ENCODE measurements around the gene CDC42SE2. TPM values are rescaled to one million over a fixed set of nuclear protein-coding genes. Genes with fewer than 3 reads are reported as not detected.
"Not testable (repeated sequence)": the region's sequence is repeated elsewhere in the genome, so short reads cannot be mapped to it uniquely, and the experiment has no call there.

Gene CDC42SE2
- total RNA-seq, 2 experiments from 2014 or later = 54.2 to 66.8 TPM

DNA sequence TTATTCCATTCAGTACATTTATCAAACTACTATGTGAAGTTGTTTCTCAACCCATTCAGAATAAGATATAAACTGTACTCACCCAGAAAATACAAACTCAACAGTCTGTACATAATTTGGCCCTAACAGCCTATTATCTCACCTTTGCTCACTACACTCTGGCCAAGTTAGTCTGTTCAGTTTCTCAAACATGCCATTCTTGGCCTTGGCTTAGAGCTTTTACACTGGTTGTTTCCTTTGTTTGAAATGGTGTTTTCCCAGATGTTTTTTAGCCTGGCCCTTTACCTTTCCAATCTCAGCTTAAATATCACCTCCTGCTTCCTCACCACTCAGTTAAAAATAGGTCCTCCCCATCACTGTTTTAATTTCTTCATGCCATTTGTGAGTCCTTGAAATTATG is 13.6 kb downstream of the CDC42SE2 start:
- no peak for DNase-seq (ENCODE audit: low spot score)
- no peak overlapping the region for H2AFZ ChIP-seq (ENCODE audit: low read length)
- ChIA-PET POLR2A (interaction anchor here (1.2 to 6.8 kb wide), 3 partner anchors 11 to 105 kb away, joined by 4 to 63 read pairs (median 5); partner anchors contain the start of gene CDC42SE2), CTCF (ENCODE audit: unreplicated experiment) (interaction anchor here (1.4 kb wide), 1 partner anchor 12 kb away, joined by 3 read pairs; no protein-coding TSS in a partner anchor)
- TF ChIP-seq, protein P1, sequence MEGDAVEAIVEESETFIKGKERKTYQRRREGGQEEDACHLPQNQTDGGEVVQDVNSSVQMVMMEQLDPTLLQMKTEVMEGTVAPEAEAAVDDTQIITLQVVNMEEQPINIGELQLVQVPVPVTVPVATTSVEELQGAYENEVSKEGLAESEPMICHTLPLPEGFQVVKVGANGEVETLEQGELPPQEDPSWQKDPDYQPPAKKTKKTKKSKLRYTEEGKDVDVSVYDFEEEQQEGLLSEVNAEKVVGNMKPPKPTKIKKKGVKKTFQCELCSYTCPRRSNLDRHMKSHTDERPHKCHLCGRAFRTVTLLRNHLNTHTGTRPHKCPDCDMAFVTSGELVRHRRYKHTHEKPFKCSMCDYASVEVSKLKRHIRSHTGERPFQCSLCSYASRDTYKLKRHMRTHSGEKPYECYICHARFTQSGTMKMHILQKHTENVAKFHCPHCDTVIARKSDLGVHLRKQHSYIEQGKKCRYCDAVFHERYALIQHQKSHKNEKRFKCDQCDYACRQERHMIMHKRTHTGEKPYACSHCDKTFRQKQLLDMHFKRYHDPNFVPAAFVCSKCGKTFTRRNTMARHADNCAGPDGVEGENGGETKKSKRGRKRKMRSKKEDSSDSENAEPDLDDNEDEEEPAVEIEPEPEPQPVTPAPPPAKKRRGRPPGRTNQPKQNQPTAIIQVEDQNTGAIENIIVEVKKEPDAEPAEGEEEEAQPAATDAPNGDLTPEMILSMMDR (conservative IDR thresholded peaks at IDR 0.05; ENCODE audit: low read length) = no peak
- TF ChIP-seq EZH2phosphoT487 (IDR thresholded peaks at IDR 0.05; ENCODE audit: borderline replicate concordance, low read depth, low read length) = no peak
- intact Hi-C loops (cut with micrococcal nuclease; ENCODE audit: unreplicated experiment) = loop anchor here (5.0 kb wide), 1 partner anchor 355 kb away; no protein-coding TSS in a partner anchor
- H3K4me1 ChIP-seq (ENCODE audit: insufficient read depth, low read length, poor library complexity, severe bottlenecking) = peaks cover 71% of the 10 kb centered on the region
- H3K36me3 ChIP-seq (ENCODE audit: insufficient read depth, low read length) = peaks cover 53% of the 10 kb centered on the region
- H3K4me2 ChIP-seq (ENCODE audit: low read length) = no peak overlapping the region
- H3K4me3 ChIP-seq (ENCODE audit: low read depth, low read length, poor library complexity, severe bottlenecking) = no peak overlapping the region
- H3K9me2 ChIP-seq (ENCODE audit: insufficient read depth, low read length) = no peaks in the 10 kb centered on the region
- no TSS peak for BruUV-seq (replicated peaks)
- peaks cover 97% of the 10 kb centered on the region for H3K79me2 ChIP-seq (ENCODE audit: insufficient read depth, low read depth, low read length)
- H3K27ac ChIP-seq (ENCODE audit: low read depth, low read length, poor library complexity, severe bottlenecking) = no peak overlapping the region
- peaks cover 28% of the 10 kb centered on the region for H3K9me3 ChIP-seq (ENCODE audit: low read length)
- H4K20me1 ChIP-seq (ENCODE audit: insufficient read depth, low read length) = peaks cover 27% of the 10 kb centered on the region; the same call in 1 of the 2 replicates

DNA sequence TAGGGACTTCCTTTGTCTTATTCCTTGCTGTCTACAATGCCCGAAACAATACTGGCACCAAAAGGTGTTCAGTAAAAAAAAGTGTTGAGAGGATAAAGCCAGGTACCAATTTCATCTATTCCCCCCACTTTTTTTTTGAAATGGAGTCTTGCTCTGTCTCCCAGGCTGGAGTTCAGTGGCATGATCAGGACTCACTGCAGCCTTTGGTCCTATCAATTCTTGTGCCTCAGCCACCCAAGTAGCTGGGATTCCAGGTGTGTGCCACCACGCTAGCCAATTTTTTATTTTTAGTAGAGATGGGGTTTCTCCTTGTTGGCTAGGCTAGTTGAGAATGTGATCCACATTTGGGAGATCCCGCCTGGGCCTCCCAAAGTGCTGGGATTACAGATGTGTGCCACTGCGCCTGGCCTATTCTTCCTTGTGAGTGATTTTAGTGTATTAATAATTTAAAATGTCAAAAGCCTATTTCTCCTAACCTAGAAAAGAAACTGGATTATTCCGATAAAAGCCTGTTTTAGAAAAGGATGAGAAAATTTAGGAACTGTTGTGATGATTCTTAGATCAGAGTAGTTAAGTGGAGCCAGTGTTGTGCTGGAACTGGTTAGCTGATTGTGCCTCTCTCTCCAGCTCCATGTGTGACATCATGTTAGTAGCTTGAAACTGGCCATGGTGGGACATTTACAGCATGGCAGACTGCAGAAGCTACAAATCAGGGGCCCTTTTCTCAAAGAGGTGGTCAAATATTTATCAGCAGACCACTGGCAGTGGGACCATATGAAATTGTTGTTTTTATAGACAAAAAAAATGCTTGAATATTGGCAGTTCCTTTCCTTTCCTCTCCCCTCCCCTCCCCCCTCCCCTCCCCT is 14.3 kb downstream of the CDC42SE2 start:
- Histone ChIP-seq H2AFZ (ENCODE audit: low read length) (no peak overlapping the region), H3K36me3 (ENCODE audit: insufficient read depth, low read length) (peaks cover 53% of the 10 kb centered on the region), H3K4me3 (ENCODE audit: low read depth, low read length, poor library complexity, severe bottlenecking) (no peak overlapping the region), H3K9me2 (ENCODE audit: insufficient read depth, low read length) (no peaks in the 10 kb centered on the region), H3K27ac (ENCODE audit: low read depth, low read length, poor library complexity, severe bottlenecking) (peak overlapping the region; percentile 19), H3K79me2 (ENCODE audit: insufficient read depth, low read depth, low read length) (peaks cover 95% of the 10 kb centered on the region), H3K9me3 (ENCODE audit: low read length) (peaks cover 28% of the 10 kb centered on the region), H4K20me1 (ENCODE audit: insufficient read depth, low read length) (peaks cover 27% of the 10 kb centered on the region; the same call in 1 of the 2 replicates), H3K4me2 (ENCODE audit: low read length) (no peak overlapping the region), H3K4me1 (ENCODE audit: insufficient read depth, low read length, poor library complexity, severe bottlenecking) (peaks cover 64% of the 10 kb centered on the region)
- ChIA-PET CTCF (ENCODE audit: unreplicated experiment) (interaction anchor here (1.4 kb wide), 1 partner anchor 13 kb away, joined by 3 read pairs; no protein-coding TSS in a partner anchor), POLR2A (interaction anchor here (1.2 to 6.8 kb wide), 3 partner anchors 11 to 104 kb away, joined by 4 to 63 read pairs (median 5); partner anchors contain the start of gene CDC42SE2)
- TF ChIP-seq, protein P1 (conservative IDR thresholded peaks at IDR 0.05; ENCODE audit: low read length) = no peak
- no peak for TF ChIP-seq EZH2phosphoT487 (IDR thresholded peaks at IDR 0.05; ENCODE audit: borderline replicate concordance, low read depth, low read length)
- no peak for DNase-seq (ENCODE audit: low spot score)
- intact Hi-C loops (cut with micrococcal nuclease; ENCODE audit: unreplicated experiment) = loop anchor here (5.0 kb wide), 1 partner anchor 354 kb away; no protein-coding TSS in a partner anchor
- BruUV-seq (replicated peaks) = no TSS peak

DNA sequence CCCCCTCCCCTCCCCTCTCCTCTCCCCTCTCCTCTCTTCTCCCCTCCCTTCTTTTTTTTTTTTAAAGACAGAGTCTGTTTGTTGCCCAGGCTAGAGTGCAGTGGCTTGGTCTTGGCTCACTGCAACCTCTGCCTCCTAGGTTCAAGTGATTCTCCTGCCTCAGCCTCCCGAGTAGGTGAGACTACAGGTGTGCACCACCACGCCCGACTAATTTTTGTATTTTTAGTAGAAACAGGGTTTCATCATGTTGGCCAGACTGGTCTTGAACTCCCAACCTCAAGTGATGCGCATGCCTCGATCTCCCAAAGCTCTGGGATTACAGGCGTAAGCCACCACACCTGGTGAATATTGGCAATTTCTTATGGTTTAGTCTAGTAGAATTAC is 14.9 kb downstream of the CDC42SE2 start:
- H3K27ac ChIP-seq (ENCODE audit: low read depth, low read length, poor library complexity, severe bottlenecking); POLR2A ChIA-PET; H3K4me2 ChIP-seq (ENCODE audit: low read length); H3K4me3 ChIP-seq (ENCODE audit: low read depth, low read length, poor library complexity, severe bottlenecking); H3K9me2 ChIP-seq (ENCODE audit: insufficient read depth, low read length); DNase-seq (ENCODE audit: low spot score); BruUV-seq (replicated peaks); H2AFZ ChIP-seq (ENCODE audit: low read length): not testable (repeated sequence)
- Histone ChIP-seq H3K79me2 (ENCODE audit: insufficient read depth, low read depth, low read length) (peaks cover 95% of the 10 kb centered on the region), H3K9me3 (ENCODE audit: low read length) (peaks cover 28% of the 10 kb centered on the region), H3K36me3 (ENCODE audit: insufficient read depth, low read length) (peaks cover 53% of the 10 kb centered on the region), H4K20me1 (ENCODE audit: insufficient read depth, low read length) (peaks cover 27% of the 10 kb centered on the region; the same call in 1 of the 2 replicates), H3K4me1 (ENCODE audit: insufficient read depth, low read length, poor library complexity, severe bottlenecking) (peaks cover 58% of the 10 kb centered on the region)
- CTCF ChIA-PET (ENCODE audit: unreplicated experiment) = interaction anchor here (1.4 kb wide), 1 partner anchor 13 kb away, joined by 3 read pairs; no protein-coding TSS in a partner anchor
- intact Hi-C loops (cut with micrococcal nuclease; ENCODE audit: unreplicated experiment) = loop anchor here (5.0 kb wide), 1 partner anchor 354 kb away; no protein-coding TSS in a partner anchor
